Measurements from ENCODE around the gene CA12.

The CA12 gene

DNA sequence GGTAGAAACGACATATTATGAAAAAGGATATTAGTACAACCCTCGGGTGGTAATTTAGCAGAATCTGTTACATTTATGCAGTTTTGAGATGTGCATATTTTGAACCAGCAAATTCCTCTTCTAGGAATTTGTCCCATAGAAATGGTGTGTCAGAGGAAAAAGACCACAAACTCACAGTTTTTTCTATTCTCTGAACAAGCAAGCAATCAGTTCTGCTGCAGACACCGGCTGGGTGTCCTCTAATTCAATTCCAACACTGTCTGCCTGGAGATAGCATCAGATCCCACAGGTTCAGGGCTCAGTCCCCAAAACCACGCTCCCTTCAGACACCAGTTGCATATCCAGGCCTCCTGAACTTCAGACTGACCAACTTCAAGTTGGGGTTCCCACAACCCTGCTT, 67.8 kb downstream of the CA12 start:
- no peaks in the 10 kb centered on the region for H3K27me3 Mint-ChIP-seq
- no peaks in the 10 kb centered on the region for H3K9me3 Mint-ChIP-seq
- peaks cover 4% of the 10 kb centered on the region for H3K36me3 Mint-ChIP-seq (ENCODE audit: low read depth)
- H3K4me3 Mint-ChIP-seq: no peak overlapping the region
- no peak overlapping the region for H3K27ac Mint-ChIP-seq
- DNase-seq (no peak), ATAC-seq (no peak)
- no peaks in the 10 kb centered on the region for H3K4me1 Mint-ChIP-seq

DNA sequence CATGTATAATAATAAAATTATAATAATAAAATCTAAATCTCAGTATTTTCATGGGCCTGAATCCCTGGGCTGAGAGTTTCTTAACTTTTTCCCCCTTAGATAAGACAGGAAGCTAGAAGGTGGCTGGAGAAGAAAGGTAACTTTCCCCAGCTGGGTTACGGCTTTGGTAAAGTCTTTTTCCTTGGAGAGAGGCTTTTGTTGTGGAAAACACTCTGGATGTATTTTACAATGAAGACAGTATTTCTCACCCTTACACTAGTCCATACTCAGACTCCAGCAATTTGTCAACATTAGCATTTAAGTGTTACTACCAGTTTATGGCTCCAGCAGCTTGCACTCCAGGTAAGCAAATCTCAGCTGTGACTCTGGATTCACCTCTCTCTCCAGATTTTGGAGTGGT, 69.4 kb downstream of the CA12 start:
- Mint-ChIP-seq H3K27me3 (no peaks in the 10 kb centered on the region), H3K9me3 (no peaks in the 10 kb centered on the region), H3K27ac (no peak overlapping the region), H3K4me3 (no peak overlapping the region), H3K36me3 (ENCODE audit: low read depth) (peaks cover 4% of the 10 kb centered on the region), H3K4me1 (no peaks in the 10 kb centered on the region)
- no peak for DNase-seq
- no peak for ATAC-seq

DNA sequence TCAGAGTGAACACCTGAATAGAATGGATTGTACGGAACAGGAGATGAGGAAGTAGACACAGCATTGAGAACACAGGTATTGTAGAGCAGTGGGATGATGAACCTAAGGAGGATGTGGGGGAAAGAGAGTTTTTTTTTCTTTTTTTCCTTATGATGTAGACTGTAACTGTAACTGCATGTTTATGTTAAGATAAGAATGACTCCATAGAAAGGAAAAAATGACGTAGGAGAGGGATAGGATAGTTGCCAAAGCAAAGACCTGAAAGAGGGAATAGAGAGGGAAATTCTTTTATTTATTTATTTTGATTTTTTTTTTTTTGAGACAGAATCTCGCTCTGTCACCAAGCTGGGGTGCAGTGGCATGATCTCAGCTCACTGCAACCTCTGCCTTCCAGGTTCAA, 71.0 kb downstream of the CA12 start:
- H3K27ac Mint-ChIP-seq: no peak overlapping the region
- no peaks in the 10 kb centered on the region for H3K4me1 Mint-ChIP-seq
- no peaks in the 10 kb centered on the region for H3K9me3 Mint-ChIP-seq
- ATAC-seq (no peak), DNase-seq (no peak)
- H3K36me3 Mint-ChIP-seq (ENCODE audit: low read depth): peaks cover 4% of the 10 kb centered on the region
- no peaks in the 10 kb centered on the region for H3K27me3 Mint-ChIP-seq
- no peak overlapping the region for H3K4me3 Mint-ChIP-seq

DNA sequence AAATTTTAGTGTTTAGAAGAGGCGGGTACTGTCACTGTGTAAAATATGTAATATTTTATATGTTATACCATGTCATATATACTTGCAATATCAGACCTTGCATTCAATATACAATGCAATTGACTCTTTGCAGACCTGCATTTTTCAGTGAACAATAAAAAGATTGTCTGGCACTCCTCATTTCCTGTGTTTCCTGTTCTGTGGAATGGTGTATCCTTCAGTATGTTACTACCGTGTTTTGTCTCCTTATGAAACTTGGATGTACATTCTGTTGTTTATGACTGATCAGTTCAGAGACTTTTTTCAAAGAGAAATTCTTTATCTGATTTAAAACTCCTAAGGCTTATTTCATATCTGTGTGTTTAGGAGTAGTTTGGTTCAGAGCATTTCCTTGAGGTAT, 72.7 kb downstream of the CA12 start:
- no peak for ATAC-seq
- H3K9me3 Mint-ChIP-seq: no peaks in the 10 kb centered on the region

DNA sequence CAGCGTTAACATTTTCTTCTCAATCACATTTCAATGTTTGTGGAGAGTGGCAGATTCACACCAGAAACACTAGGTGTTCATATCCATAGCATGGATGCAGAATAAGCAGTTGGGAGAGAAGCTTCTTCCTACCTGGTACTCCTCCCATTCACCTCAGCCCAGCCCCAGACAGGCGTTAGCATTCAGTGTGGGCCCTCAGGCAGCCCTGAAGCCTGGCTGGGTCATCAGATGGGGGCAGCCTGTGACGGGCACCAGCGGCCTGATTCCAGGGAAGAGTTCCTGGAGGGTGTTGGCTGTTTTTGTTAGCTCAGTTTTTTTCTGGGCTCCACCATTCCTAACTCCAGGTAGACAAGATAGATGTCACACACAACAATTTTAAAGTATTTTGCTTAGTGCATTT, 73.2 kb downstream of the CA12 start:
- Mint-ChIP-seq H3K36me3 (ENCODE audit: low read depth) (peaks cover 8% of the 10 kb centered on the region), H3K9me3 (no peaks in the 10 kb centered on the region), H3K27me3 (no peaks in the 10 kb centered on the region), H3K27ac (no peak overlapping the region), H3K4me1 (no peaks in the 10 kb centered on the region), H3K4me3 (no peak overlapping the region)
- no peak for DNase-seq
- ATAC-seq: no peak

More for the DNA sequence above, 72.7 kb downstream of the CA12 start:
- DNase-seq: no peak
- no peak overlapping the region for H3K27ac Mint-ChIP-seq
- H3K4me1 Mint-ChIP-seq: no peaks in the 10 kb centered on the region
- peaks cover 8% of the 10 kb centered on the region for H3K36me3 Mint-ChIP-seq (ENCODE audit: low read depth)
- H3K27me3 Mint-ChIP-seq: no peaks in the 10 kb centered on the region
- H3K4me3 Mint-ChIP-seq: no peak overlapping the region

DNA sequence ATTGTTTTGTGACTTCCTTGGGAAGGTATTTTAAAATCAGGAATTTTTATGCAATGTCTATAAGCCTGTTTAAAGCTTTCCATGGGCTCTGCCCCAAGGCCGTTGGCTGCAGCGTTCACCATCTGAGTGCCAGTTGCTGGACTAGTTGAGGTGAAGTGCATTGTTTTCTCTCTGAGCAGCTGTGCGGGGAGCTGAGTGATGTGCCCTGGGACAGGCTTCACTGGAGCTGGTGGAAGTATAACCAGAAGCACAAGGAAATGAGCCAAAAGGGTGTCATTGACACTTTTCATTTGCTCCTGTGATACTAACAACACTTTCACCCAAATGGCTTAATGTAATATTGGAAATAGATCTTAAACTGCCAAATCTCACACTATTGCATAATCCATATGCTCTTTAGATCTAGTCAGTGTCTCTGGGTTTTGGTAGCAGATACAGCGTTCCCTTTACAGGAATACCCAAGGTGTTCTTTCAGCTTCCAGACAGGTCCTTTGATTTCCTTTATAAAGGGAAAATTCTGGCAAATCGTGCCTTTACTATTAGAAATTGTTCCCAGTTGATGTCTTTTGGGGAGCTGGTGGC, 75.1 kb downstream of the CA12 start:
- ATAC-seq (no peak), DNase-seq (no peak)
- Mint-ChIP-seq H3K36me3 (ENCODE audit: low read depth) (peaks cover 15% of the 10 kb centered on the region), H3K9me3 (no peaks in the 10 kb centered on the region), H3K4me1 (no peaks in the 10 kb centered on the region), H3K27ac (no peak overlapping the region), H3K4me3 (no peak overlapping the region), H3K27me3 (no peaks in the 10 kb centered on the region)

DNA sequence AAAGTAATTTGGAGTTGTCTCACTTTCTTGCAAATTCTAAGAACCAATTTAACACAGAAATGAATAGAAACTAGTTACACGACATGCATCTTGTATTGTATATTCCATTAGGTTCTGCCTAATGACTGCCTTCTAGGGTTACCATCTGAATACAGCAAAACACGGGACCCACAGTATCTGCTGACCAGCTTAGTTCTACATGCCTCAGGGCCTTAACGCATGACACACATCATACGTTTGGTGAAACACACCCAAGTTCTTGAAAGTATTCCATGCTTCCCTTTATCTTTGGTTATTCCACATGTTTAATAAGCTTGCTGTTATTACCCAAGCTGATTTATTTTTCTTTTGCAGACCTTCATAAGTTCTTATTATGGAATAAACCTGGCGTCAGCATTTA, 76.4 kb downstream of the CA12 start:
- no peak for DNase-seq
- Mint-ChIP-seq H3K27ac (no peak overlapping the region), H3K9me3 (no peaks in the 10 kb centered on the region), H3K27me3 (no peaks in the 10 kb centered on the region), H3K4me1 (peaks cover 3% of the 10 kb centered on the region), H3K4me3 (no peak overlapping the region), H3K36me3 (ENCODE audit: low read depth) (peaks cover 12% of the 10 kb centered on the region)
- ATAC-seq: no peak

DNA sequence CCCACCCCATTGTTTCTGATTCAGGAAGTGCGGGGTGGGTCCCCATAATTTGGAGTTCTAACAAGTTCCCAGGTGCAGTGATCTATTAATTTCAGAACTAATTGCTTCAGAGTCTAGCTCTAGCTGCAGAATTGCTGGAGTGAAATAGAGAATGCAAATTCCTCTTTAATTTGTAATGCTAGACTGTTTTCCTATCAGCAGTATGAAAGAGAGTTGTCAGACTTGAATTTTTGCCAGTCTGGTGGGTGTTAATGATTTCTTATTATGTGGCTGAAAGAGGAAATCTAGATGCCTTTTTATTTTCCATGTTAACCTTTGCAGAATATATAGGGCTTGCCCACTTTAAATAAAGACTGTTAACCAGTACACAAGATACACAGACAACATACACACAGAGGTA, 80.6 kb downstream of the CA12 start:
- no peaks in the 10 kb centered on the region for H3K27me3 Mint-ChIP-seq
- H3K27ac Mint-ChIP-seq: no peak overlapping the region
- no peak for DNase-seq
- no peak for ATAC-seq
- peaks cover 17% of the 10 kb centered on the region for H3K36me3 Mint-ChIP-seq (ENCODE audit: low read depth)
- H3K4me1 Mint-ChIP-seq: peaks cover 6% of the 10 kb centered on the region
- H3K9me3 Mint-ChIP-seq: no peaks in the 10 kb centered on the region
- no peak overlapping the region for H3K4me3 Mint-ChIP-seq

DNA sequence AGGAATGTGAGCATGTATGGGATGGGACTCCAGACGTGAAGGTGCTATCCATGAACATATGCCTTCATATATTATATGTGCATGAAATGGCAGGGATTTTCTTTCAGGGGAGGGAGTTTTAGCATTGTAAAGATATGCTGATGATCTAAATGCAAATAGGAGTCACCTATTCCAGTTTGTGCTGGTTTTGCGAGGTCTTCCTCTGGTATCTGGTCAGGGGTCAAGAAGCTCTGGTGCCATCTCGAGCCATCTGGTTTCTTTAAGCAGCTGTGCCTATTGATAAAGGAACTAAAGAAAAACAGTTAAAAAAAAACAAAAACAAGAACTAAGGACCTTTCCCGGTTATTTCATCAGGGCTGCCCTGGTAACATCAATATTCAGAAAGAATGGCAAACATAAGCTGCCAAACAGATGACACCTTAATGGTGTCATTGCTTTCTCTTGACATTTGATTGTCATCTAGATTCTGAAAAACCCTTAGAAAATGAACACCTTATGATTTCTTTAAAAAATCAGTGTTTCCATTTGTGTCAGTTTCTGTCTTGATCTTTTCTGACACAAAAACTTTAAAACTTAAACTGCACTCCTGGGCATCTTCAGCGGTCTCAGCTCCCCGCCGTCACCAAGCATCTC, 81.6 kb downstream of the CA12 start:
- Mint-ChIP-seq H3K27ac (no peak overlapping the region), H3K36me3 (ENCODE audit: low read depth) (peaks cover 17% of the 10 kb centered on the region), H3K9me3 (no peaks in the 10 kb centered on the region)

DNA sequence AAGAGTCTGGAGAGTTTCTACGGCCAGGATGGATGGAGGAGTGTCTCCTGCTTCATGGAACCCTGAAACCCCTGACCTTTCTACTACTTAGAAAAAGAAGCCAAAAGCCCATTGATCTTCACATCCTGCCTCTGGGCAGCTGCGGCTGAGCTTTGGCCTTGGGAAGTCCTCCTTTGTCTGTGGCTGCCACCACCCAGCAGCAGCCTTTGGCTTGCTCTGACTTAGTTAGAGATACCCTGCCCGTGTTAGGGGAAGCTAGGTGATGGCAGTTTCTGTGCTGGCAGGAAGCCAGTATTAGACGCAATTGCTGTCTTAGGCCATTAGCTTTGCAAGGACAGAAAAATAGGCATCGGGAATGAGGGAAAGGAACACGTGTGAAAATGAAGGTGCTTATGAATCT, 85.5 kb downstream of the CA12 start:
- Mint-ChIP-seq H3K36me3 (ENCODE audit: low read depth) (peaks cover 11% of the 10 kb centered on the region), H3K27me3 (no peaks in the 10 kb centered on the region), H3K27ac (no peak overlapping the region), H3K4me3 (no peak overlapping the region), H3K4me1 (peaks cover 5% of the 10 kb centered on the region), H3K9me3 (no peaks in the 10 kb centered on the region)
- no peak for ATAC-seq
- DNase-seq: no peak

More for the DNA sequence above, 81.6 kb downstream of the CA12 start:
- no peak for ATAC-seq
- Mint-ChIP-seq H3K4me3 (no peak overlapping the region), H3K4me1 (peaks cover 6% of the 10 kb centered on the region), H3K27me3 (no peaks in the 10 kb centered on the region)
- no peak for DNase-seq

DNA sequence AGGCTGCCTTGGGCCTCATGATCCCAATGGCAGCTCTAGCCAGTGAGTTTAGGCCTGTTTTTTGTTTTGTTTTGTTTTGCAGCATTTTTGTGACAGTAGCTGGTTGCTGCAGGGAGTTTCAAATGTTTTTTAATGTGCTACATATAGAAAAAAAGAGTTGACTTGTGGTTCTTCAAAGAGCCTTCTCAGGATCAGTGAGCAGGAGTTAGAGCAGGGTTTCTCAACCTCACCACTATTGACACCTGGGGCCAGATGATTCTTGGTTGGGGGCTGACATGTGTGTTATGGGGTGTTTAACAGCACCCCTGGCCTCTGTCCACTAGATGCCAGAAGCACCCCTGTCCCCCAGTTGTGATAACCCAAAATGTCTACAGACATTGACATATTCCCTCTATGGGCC, 86.3 kb downstream of the CA12 start:
- no peaks in the 10 kb centered on the region for H3K9me3 Mint-ChIP-seq
- H3K27me3 Mint-ChIP-seq: no peaks in the 10 kb centered on the region
- H3K27ac Mint-ChIP-seq: no peak overlapping the region
- H3K4me1 Mint-ChIP-seq: peaks cover 3% of the 10 kb centered on the region
- H3K4me3 Mint-ChIP-seq: no peak overlapping the region
- no peak for DNase-seq
- no peak for ATAC-seq
- peaks cover 10% of the 10 kb centered on the region for H3K36me3 Mint-ChIP-seq (ENCODE audit: low read depth)

DNA sequence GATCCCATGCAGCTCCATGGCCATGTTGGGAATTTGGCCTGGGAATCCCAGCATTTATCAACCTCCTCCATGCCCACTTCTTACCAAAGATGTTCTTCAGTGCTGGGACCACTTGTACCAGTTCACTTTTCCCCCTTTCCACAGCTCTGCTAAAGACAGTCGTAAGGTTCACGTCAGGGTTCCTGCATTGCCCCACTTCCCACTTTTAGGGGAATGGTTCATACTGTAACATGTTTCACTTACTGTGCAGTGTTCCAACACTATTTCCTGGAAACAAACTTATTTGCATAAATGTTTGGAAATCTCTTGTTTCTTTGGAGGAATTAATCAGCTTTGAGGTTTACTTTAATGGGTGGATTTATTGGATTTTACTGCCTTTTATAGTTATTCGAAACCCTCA, 87.3 kb downstream of the CA12 start:
- H3K4me1 Mint-ChIP-seq: peaks cover 3% of the 10 kb centered on the region
- ATAC-seq (no peak), DNase-seq (no peak)
- H3K27ac Mint-ChIP-seq: no peak overlapping the region
- no peaks in the 10 kb centered on the region for H3K9me3 Mint-ChIP-seq
- no peak overlapping the region for H3K4me3 Mint-ChIP-seq
- H3K27me3 Mint-ChIP-seq: no peaks in the 10 kb centered on the region
- H3K36me3 Mint-ChIP-seq (ENCODE audit: low read depth): peaks cover 8% of the 10 kb centered on the region

DNA sequence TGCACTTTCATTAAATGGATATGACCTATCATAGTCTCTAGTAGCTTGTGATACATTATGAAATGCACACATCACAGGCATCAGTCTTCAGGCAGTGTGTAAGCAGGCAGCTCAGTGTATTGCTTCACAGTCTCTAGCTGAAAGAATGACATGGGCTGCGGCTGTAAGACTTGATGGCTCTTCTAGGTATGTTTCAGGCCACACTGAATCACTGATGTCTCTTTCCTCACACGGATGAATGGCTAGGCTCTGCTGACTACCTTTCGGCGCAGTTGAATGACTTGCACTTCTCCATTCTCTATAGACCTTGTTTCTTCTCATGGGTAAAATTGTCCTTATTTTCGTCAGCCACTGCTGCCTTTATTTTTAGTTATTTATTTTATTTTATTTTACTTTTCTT, 88.9 kb downstream of the CA12 start:
- no peak overlapping the region for H3K27ac Mint-ChIP-seq
- H3K4me1 Mint-ChIP-seq: peaks cover 9% of the 10 kb centered on the region
- H3K36me3 Mint-ChIP-seq (ENCODE audit: low read depth): peaks cover 6% of the 10 kb centered on the region
- no peak overlapping the region for H3K4me3 Mint-ChIP-seq
- no peaks in the 10 kb centered on the region for H3K27me3 Mint-ChIP-seq
- DNase-seq (no peak), ATAC-seq (no peak)
- no peaks in the 10 kb centered on the region for H3K9me3 Mint-ChIP-seq

DNA sequence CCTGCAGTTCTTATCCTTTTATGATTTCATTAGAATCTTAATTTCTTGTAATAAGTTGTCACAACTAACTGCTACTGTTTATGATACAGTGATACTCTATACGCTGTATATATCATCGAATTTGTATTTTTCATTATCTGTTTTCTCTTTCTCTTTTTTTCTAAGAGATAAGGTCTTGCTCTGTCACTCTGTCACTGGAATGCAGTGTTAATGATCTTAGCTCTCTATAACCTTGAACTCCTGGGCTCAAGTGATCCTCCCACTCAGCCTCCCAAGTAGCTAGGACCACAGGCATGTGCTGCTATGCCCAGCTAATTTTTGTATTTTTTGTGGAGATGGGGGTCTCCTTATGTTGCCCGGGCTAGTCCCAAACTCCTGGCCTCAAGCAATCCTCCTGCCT, 89.4 kb downstream of the CA12 start:
- Mint-ChIP-seq H3K27me3 (no peaks in the 10 kb centered on the region), H3K27ac (no peak overlapping the region), H3K4me1 (peaks cover 9% of the 10 kb centered on the region), H3K4me3 (no peak overlapping the region), H3K9me3 (no peaks in the 10 kb centered on the region), H3K36me3 (ENCODE audit: low read depth) (peaks cover 6% of the 10 kb centered on the region)
- DNase-seq (no peak), ATAC-seq (no peak)

DNA sequence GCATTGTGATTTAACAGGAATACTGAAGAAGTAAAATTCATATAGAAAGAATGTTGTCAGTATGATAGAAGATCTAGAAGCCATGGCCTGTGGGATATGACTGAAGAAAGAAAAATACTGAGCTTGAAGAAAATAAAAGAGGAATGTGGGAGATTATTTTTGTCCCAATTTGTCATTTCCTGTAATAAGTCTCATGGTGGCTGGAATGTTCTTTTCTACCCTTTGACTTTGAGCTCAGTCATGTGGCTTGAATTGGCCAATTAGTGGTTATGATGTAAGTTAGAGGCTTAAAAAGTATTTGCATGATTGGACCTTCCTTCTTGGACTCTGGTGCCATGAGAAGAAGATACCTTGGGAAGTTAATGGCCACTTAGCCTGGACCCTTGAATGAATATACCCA, 90.1 kb downstream of the CA12 start:
- Mint-ChIP-seq H3K4me3 (no peak overlapping the region), H3K36me3 (ENCODE audit: low read depth) (peaks cover 6% of the 10 kb centered on the region), H3K27me3 (no peaks in the 10 kb centered on the region), H3K27ac (no peak overlapping the region), H3K9me3 (no peaks in the 10 kb centered on the region), H3K4me1 (peaks cover 9% of the 10 kb centered on the region)
- DNase-seq (no peak), ATAC-seq (no peak)

Measured in activated naive CD8-positive, alpha-beta T cell treated with anti-CD3 and anti-CD28 coated beads, Interleukin-2, amount 50 U/mL, for 24 hours (primary cell).